Measurements from ENCODE around the gene DYNC2I2. TPM values are rescaled to one million over a fixed set of nuclear protein-coding genes. Genes with fewer than 3 reads are reported as not detected.

DYNC2I2 gene
- 100 to 1,000 TPM in 1 of 2 donors, 10 to 100 TPM in 1; 87.8 to 119 TPM for total RNA-seq
- polyA plus RNA-seq (2013, experiment 1 of 2), result 83.9 TPM
- polyA plus RNA-seq (2013, experiment 2 of 2), result 77.9 TPM
- long read RNA-seq, experiment 1, transcript WDR34-201 (9 exons, 1,755 nt), result major isoform, 22 of 40 reads
- long read RNA-seq, experiment 1, partial matches to known transcripts, result 10 of 40 reads
- long read RNA-seq, experiment 1, other reads (novel, unspliced or antisense), result 8 of 40 reads
- long read RNA-seq, experiment 2, transcript WDR34-201 (9 exons, 1,755 nt), result major isoform, 182 of 256 reads
- long read RNA-seq, experiment 2, partial matches to known transcripts, result 9 of 256 reads
- long read RNA-seq, experiment 2, other reads (novel, unspliced or antisense), result 65 of 256 reads
- long read RNA-seq, experiment 3, transcript WDR34-201 (9 exons, 1,755 nt), result major isoform, 529 of 669 reads
- long read RNA-seq, experiment 3, partial matches to known transcripts, result 3 of 669 reads
- long read RNA-seq, experiment 3, other reads (novel, unspliced or antisense), result 137 of 669 reads
- long read RNA-seq, experiment 4, transcript WDR34-201 (9 exons, 1,755 nt), result major isoform, 107 of 147 reads
- long read RNA-seq, experiment 4, partial matches to known transcripts, result 6 of 147 reads
- long read RNA-seq, experiment 4, other reads (novel, unspliced or antisense), result 34 of 147 reads

DNA sequence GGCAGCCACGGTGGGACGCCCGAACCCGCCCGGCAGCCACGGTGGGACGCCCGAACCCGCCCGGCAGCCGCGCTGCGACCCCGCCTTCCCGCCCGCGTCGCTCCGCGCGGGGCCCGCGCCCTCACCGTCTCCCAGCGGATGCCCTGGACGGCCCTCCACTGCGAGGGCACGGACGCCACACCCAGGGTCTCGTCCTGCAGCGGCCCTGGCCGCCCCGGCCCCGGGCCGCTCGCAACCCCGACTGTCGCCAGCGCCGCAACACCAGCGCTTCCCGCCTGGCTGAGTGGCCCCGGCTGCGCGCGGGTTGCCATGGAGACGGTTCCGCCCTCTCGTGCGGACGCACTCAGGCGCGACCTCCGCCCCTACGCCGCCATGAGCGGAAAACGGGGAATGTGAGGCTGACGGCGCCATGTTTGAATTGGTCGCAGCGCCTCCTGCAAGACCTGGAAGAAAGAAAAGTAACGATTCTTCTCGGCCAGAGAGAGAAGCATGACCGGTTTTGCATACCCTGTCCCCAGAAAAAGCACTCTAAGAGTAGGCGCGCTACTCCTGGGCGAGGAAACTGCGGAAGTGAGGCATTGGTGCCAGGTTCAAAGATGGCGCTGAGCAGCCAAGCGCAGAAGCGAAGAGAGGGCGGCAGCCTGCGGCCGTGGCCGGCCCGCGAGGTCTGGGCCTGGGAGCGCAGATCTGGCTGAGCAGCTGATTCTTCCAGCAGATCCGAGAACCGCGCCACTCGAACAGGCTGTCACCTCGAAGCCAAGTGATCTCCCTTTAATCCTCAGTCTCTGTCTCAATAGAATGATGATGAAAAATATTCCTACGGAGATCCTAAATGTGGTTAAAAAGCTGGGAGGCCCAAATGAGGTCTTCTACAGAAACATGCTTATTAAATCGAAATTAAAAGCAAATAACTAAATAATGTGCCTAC lies at the start of gene DYNC2I2:
DYNC2I2 (minus strand) TSS at position 432 of the 928 bp plus-strand sequence; CDS start at position 311, 121 bp downstream.
- 1 to 3% methylated on average over 40 to 86 of the region's 86 CpGs for WGBS, 2 experiments (ENCODE audit: insufficient coverage in 1 of 2, insufficient read length in 1 of 2)
- peaks cover 11% of the 10 kb centered on the region for H3K36me3 Mint-ChIP-seq (ENCODE audit: low read depth)
- H3K9me3 Mint-ChIP-seq, result no peaks in the 10 kb centered on the region

DNA sequence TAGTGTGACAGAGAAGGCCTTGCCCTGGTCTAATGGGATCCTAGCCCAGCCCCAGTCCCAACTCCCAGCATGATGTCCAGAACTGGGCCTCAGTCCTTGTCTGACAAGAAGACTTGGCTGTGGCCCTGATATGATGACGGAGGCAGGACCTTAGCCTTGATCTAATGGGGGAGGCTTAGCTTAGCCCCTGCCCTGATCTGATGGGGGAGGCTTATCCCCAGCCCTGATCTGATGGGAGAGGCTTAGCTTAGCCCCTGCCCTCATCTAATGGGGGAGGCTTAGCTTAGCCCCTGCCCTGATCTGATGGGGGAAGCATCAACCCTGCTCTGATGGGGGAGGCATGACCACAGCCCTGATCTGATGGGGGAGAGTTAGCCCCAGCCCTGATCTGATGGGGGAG lies 49.4 kb upstream of the DYNC2I2 start:
- no peak overlapping the region for H3K9ac ChIP-seq (ENCODE audit: extremely low read depth, low read length, poor library complexity, severe bottlenecking)
- no peak overlapping the region for H3K4me3 ChIP-seq (ENCODE audit: low read length)
- Mint-ChIP-seq H3K4me1 (peaks cover 3% of the 10 kb centered on the region), H3K27me3 (ENCODE audit: insufficient read depth) (no peaks in the 10 kb centered on the region), H3K36me3 (ENCODE audit: low read depth) (peaks cover 13% of the 10 kb centered on the region), H3K9me3 (no peaks in the 10 kb centered on the region), H3K4me3 (no peak overlapping the region), H3K27ac (no peak overlapping the region)
- peaks cover 4% of the 10 kb centered on the region for H3K4me1 ChIP-seq (ENCODE audit: control insufficient read depth, insufficient read depth, low read length)
- no peak overlapping the region for H3K27ac ChIP-seq (ENCODE audit: low read depth, low read length)
- H3K9me3 ChIP-seq (ENCODE audit: control insufficient read depth, low read length), result no peaks in the 10 kb centered on the region
- DNase-seq, result peak; percentile 32
- no peaks in the 10 kb centered on the region for H3K27me3 ChIP-seq (ENCODE audit: control insufficient read depth, insufficient read depth, low read length, poor library complexity, severe bottlenecking)
- peaks cover 10% of the 10 kb centered on the region for H3K36me3 ChIP-seq (ENCODE audit: control insufficient read depth, insufficient read depth, low read length)
- WGBS, 2 experiments (ENCODE audit: insufficient coverage in 1 of 2, insufficient read length in 1 of 2), result 97% methylated on average over 1 of the region's 1 CpG; no CpG with 5 or more reads in 1 of the 2 experiments
- TF ChIP-seq, protein P1, sequence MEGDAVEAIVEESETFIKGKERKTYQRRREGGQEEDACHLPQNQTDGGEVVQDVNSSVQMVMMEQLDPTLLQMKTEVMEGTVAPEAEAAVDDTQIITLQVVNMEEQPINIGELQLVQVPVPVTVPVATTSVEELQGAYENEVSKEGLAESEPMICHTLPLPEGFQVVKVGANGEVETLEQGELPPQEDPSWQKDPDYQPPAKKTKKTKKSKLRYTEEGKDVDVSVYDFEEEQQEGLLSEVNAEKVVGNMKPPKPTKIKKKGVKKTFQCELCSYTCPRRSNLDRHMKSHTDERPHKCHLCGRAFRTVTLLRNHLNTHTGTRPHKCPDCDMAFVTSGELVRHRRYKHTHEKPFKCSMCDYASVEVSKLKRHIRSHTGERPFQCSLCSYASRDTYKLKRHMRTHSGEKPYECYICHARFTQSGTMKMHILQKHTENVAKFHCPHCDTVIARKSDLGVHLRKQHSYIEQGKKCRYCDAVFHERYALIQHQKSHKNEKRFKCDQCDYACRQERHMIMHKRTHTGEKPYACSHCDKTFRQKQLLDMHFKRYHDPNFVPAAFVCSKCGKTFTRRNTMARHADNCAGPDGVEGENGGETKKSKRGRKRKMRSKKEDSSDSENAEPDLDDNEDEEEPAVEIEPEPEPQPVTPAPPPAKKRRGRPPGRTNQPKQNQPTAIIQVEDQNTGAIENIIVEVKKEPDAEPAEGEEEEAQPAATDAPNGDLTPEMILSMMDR (conservative IDR thresholded peaks at IDR 0.05), result no peak

More for the DNA sequence above, at the start of gene DYNC2I2:
- TF ChIP-seq, protein P1 (conservative IDR thresholded peaks at IDR 0.05), result no peak
- Mint-ChIP-seq H3K4me1 (peaks cover 2% of the 10 kb centered on the region), H3K4me3 (peak within 1 kb of the TSS; percentile 70), H3K27ac (peak within 1 kb of the TSS; percentile 100), H3K27me3 (ENCODE audit: insufficient read depth) (no peaks in the 10 kb centered on the region)
- Histone ChIP-seq H3K36me3 (ENCODE audit: control insufficient read depth, insufficient read depth, low read length) (no peaks in the 10 kb centered on the region), H3K9ac (ENCODE audit: extremely low read depth, low read length, poor library complexity, severe bottlenecking) (peak within 1 kb of the TSS; percentile 99), H3K27me3 (ENCODE audit: control insufficient read depth, insufficient read depth, low read length, poor library complexity, severe bottlenecking) (no peaks in the 10 kb centered on the region), H3K4me1 (ENCODE audit: control insufficient read depth, insufficient read depth, low read length) (no peaks in the 10 kb centered on the region), H3K9me3 (ENCODE audit: control insufficient read depth, low read length) (no peaks in the 10 kb centered on the region), H3K4me3 (ENCODE audit: low read length) (peak within 1 kb of the TSS; percentile 93), H3K27ac (ENCODE audit: low read depth, low read length) (peak within 1 kb of the TSS; percentile 100)
- peak; percentile 98 for DNase-seq

Data from endodermal cell (in vitro differentiated cells).